ENCODE data around the gene AUTS2.

- TF ChIP-seq POLR2AphosphoS5 (IDR thresholded peaks at IDR 0.05), result no peak
- TF ChIP-seq, protein P1, sequence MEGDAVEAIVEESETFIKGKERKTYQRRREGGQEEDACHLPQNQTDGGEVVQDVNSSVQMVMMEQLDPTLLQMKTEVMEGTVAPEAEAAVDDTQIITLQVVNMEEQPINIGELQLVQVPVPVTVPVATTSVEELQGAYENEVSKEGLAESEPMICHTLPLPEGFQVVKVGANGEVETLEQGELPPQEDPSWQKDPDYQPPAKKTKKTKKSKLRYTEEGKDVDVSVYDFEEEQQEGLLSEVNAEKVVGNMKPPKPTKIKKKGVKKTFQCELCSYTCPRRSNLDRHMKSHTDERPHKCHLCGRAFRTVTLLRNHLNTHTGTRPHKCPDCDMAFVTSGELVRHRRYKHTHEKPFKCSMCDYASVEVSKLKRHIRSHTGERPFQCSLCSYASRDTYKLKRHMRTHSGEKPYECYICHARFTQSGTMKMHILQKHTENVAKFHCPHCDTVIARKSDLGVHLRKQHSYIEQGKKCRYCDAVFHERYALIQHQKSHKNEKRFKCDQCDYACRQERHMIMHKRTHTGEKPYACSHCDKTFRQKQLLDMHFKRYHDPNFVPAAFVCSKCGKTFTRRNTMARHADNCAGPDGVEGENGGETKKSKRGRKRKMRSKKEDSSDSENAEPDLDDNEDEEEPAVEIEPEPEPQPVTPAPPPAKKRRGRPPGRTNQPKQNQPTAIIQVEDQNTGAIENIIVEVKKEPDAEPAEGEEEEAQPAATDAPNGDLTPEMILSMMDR (IDR thresholded peaks at IDR 0.05 in 8 of 11, conservative IDR thresholded peaks at IDR 0.05 in 3 of 11), result no peak
- TF ChIP-seq POLR2A (IDR thresholded peaks at IDR 0.05), result no peak
Observed at GRCh38 chr7:69593511-69593910, 4.8 kb upstream of the AUTS2 start.

Measured in spleen (tissue), 7 donors.